CD4-positive, alpha-beta T cell (primary cell): ENCODE data around the gene ZNF467. TPM values are rescaled to one million over a fixed set of nuclear protein-coding genes. Genes with fewer than 3 reads are reported as not detected.

Experiments
- ATAC-seq: fragments of 200-7000 bp; cut with Tn5 transposase; one replicate; pipeline ENCODE4 v1.10.0; 2022; ENCODE audit warnings: mild to moderate bottlenecking; ENCODE audit not compliant: poor library complexity
- CTCF ChIA-PET: fragments of 350-600 bp; sonication (Branson Sonifier 250); formaldehyde crosslinking; loops from one replicate; lab custom pipeline; 2021; ENCODE audit warnings: antibody characterized with exemption, inconsistent platforms; lab: Charles Lee
- POLR2A ChIA-PET: fragments of 350-600 bp; sonication (Branson Sonifier 250); formaldehyde crosslinking; loops from one replicate; lab custom pipeline; 2021; ENCODE audit warnings: antibody characterized with exemption, inconsistent platforms; lab: Charles Lee
- DNase-seq, 14 experiments: peaks; one replicate each; pipeline ENCODE4 v3.0.0-alpha.2; 2013 to 2020; ENCODE audit warnings: mixed read lengths in 2 of 14
- H3K27ac ChIP-seq, 2 donors: one replicate each; pipeline versions ENCODE4 v1.5.1 to v1.7.0; 2013; ENCODE audit warnings: low read length in 2 of 2, low read depth in 1 of 2, mild to moderate bottlenecking in 1 of 2
- H3K27me3 ChIP-seq, 2 experiments: 1 replicate in 1 of 2; 2 replicates in 1 of 2; pipeline versions ENCODE4 v1.6.1 to v1.7.0; 2013; ENCODE audit warnings: low read length in 2 of 2, control low read depth in 1 of 2, mild to moderate bottlenecking in 1 of 2, moderate library complexity in 1 of 2; ENCODE audit not compliant: insufficient read depth in 2 of 2, control insufficient read depth in 1 of 2
- H3K36me3 ChIP-seq: one replicate; pipeline ENCODE4 v1.6.1; 2013; ENCODE audit warnings: low read length, control low read depth; ENCODE audit not compliant: insufficient read depth
- H3K4me1 ChIP-seq: one replicate; pipeline ENCODE4 v1.6.1; 2013; ENCODE audit warnings: low read length, control low read depth; ENCODE audit not compliant: insufficient read depth
- H3K4me3 ChIP-seq: one replicate; pipeline ENCODE4 v1.5.1; 2013; ENCODE audit warnings: mild to moderate bottlenecking, low read length, moderate library complexity
- H3K9me3 ChIP-seq, 2 experiments: 1 replicate in 1 of 2; 2 replicates in 1 of 2; pipeline versions ENCODE4 v1.6.1 to v1.7.0; 2013; ENCODE audit warnings: low read length in 2 of 2, mild to moderate bottlenecking in 2 of 2, control low read depth in 1 of 2, moderate library complexity in 1 of 2; ENCODE audit not compliant: control insufficient read depth in 1 of 2, insufficient read depth in 1 of 2
- H3K27ac Mint-ChIP-seq: one replicate; pipeline ENCODE4 v1.8.0; 2020; ENCODE audit warnings: mixed read lengths
- H3K27me3 Mint-ChIP-seq: one replicate; pipeline ENCODE4 v1.8.0; 2021; ENCODE audit warnings: mixed read lengths
- H3K36me3 Mint-ChIP-seq: one replicate; pipeline ENCODE4 v1.8.0; 2021; ENCODE audit warnings: low read depth, mixed read lengths
- H3K4me1 Mint-ChIP-seq: one replicate; pipeline ENCODE4 v1.8.0; 2021; ENCODE audit warnings: low read depth, mixed read lengths
- H3K4me3 Mint-ChIP-seq: one replicate; pipeline ENCODE4 v1.8.0; 2020; ENCODE audit warnings: mild to moderate bottlenecking, mixed read lengths
- H3K9me3 Mint-ChIP-seq: one replicate; pipeline ENCODE4 v1.8.0; 2020; ENCODE audit warnings: mixed read lengths
- intact Hi-C, 2 experiments: fragments of 100-400 bp; cut with DNase I in 1 of 2; cut with micrococcal nuclease in 1 of 2; formaldehyde crosslinking; loops; one replicate each; pipeline versions ENCODE4 v1.15.1 to v1.9.0; 2023 to 2025; cut with DNase I, micrococcal nuclease
- total RNA-seq, 174 experiments: library from RNA in 2 of 174; stranded (reverse) in 2 of 174; gene quantifications; one replicate each; pipeline ENCODE4 v1.2.3 and lab custom pipeline; 2021 to 2026
- TF ChIP-seq, protein P1 (sequence below): fragments of 200-600 bp; IDR thresholded peaks from one replicate; pipeline ENCODE4 v1.8.0; 2022; ENCODE audit warnings: antibody characterized with exemption, mild to moderate bottlenecking

Gene ZNF467
- total RNA-seq, 2 experiments from 2014 or later: 4.1 to 4.3 TPM

DNA sequence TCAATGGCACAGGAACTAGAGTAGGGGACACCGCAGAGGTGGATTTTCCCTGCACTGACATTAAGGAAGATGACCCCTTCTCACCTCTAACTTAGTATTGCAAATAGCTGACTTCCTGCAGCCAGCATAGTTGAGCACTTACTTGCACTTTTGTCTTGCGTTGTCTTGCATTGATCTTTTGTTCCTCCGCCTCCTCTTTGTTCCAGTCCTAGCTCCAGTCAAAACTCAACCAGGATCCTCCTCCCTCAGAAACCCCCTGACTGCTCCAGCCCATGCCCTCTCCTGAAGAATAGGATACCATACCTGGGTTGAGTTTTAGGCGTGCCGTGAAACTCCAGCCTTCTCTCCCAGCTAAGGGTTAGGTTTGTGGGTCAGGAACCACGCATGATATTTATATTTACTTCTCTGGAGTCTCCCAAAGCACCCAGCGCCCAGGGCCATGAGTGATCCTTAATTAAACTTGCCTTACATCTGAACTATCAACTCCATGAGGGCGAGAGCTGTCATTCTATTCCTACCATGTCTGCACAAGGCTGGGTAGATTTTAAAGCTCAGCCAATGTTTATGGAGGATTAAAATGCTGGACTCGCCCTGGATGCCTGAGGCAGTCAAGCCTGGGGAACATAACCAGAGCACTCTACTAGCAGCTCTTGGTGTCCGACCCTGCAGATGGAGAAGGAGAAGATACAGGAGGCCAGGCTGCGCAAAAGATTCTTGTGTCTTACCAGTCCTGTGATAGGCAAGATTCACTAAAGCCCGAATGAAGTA lies 14.1 kb downstream of the ZNF467 start:
- POLR2A ChIA-PET: no interaction called here
- ATAC-seq: no peak
- Mint-ChIP-seq H3K9me3 (no peaks in the 10 kb centered on the region), H3K27me3 (no peaks in the 10 kb centered on the region), H3K4me1 (no peaks in the 10 kb centered on the region), H3K36me3 (no peaks in the 10 kb centered on the region), H3K4me3 (no peak overlapping the region), H3K27ac (no peak overlapping the region)
- Histone ChIP-seq H3K36me3 (no peaks in the 10 kb centered on the region), H3K9me3 (no peaks in the 10 kb centered on the region), H3K4me3 (no peak overlapping the region), H3K27ac (no peak overlapping the region), H3K27me3 (no peaks in the 10 kb centered on the region), H3K4me1 (no peaks in the 10 kb centered on the region)
- TF ChIP-seq, protein P1, sequence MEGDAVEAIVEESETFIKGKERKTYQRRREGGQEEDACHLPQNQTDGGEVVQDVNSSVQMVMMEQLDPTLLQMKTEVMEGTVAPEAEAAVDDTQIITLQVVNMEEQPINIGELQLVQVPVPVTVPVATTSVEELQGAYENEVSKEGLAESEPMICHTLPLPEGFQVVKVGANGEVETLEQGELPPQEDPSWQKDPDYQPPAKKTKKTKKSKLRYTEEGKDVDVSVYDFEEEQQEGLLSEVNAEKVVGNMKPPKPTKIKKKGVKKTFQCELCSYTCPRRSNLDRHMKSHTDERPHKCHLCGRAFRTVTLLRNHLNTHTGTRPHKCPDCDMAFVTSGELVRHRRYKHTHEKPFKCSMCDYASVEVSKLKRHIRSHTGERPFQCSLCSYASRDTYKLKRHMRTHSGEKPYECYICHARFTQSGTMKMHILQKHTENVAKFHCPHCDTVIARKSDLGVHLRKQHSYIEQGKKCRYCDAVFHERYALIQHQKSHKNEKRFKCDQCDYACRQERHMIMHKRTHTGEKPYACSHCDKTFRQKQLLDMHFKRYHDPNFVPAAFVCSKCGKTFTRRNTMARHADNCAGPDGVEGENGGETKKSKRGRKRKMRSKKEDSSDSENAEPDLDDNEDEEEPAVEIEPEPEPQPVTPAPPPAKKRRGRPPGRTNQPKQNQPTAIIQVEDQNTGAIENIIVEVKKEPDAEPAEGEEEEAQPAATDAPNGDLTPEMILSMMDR: no peak
- no peak for DNase-seq
- CTCF ChIA-PET: interaction anchor here (1.4 kb wide), 1 partner anchor 17 kb away, joined by 3 read pairs; no protein-coding TSS in a partner anchor
- intact Hi-C loops: no loop called here

DNA sequence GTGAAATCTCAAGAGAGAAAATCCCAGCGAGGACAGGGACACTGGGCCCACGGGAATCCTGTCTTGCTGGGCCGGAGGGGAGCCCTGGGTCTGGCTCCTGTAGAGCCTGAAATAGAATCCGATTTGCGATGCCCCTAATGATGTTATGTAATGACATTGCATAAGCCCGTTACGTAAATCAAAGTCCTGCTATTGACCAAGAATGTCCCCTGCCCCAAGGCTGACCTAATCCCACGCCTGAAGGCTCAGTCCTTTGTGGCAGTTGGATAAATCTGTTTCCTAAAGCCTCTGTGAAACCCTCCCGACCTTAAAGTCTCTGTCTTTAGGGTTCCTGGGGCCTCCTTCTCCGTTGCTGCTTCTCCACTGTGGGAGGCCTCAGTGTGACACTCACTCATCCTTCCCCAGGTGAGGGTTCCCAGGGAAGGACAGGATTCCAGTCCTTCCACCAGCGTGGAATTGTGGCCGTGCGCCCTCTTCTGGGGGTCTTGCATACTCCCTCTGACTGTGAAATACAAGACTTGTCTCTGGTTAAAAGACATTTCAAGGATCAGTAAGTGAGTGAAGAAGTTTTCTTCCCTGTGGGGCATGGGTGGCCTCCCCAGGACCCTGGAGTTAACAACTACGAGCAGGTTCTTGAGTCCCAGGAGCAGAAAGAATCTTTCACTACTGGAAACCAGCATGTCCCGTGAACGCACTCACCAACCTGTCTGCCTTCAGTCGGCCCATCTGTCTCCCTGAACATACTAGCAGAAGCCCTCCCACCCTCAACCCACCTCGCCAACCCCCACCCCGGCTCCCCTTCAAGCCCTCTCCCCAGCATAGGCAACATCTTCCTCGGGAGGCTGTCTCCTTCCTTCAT lies 19.8 kb downstream of the ZNF467 start:
- Histone ChIP-seq H3K36me3 (no peaks in the 10 kb centered on the region), H3K27ac (no peak overlapping the region), H3K4me1 (no peaks in the 10 kb centered on the region), H3K4me3 (no peak overlapping the region), H3K27me3 (no peaks in the 10 kb centered on the region), H3K9me3 (peaks cover 0 to 4% of the 10 kb centered on the region in 2 experiments)
- no peaks in the 10 kb centered on the region for H3K27me3 Mint-ChIP-seq
- H3K9me3 Mint-ChIP-seq: no peaks in the 10 kb centered on the region
- H3K4me3 Mint-ChIP-seq: no peak overlapping the region
- intact Hi-C loops: no loop called here
- POLR2A ChIA-PET: no interaction called here
- CTCF ChIA-PET: interaction anchor here (0.6 kb wide), 1 partner anchor 245 kb away, joined by 3 read pairs; no protein-coding TSS in a partner anchor
- DNase-seq: no peak
- no peak for ATAC-seq
- TF ChIP-seq, protein P1: no peak
- no peaks in the 10 kb centered on the region for H3K4me1 Mint-ChIP-seq
- no peaks in the 10 kb centered on the region for H3K36me3 Mint-ChIP-seq
- H3K27ac Mint-ChIP-seq: no peak overlapping the region

DNA sequence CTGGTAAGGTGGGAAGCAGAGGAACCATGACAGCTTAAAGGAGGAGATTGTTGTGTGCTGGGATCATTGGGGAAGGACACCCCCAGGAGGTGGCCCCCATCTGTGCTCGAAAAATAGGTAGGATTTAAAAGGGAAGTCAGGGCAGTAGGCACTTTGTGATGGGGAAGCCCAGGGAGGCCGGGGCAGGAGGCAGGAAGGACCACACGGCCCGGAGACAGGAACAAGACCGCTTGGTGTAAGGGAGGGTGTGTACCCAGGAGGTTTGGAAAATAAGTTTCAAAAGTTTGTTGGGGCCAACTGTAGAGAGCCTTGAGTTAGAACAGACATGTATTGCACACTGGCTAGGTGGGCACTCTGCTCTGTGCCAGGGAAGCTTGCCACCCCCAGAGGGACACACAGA lies 20.7 kb downstream of the ZNF467 start:
- CTCF ChIA-PET: interaction anchor here (2.3 kb wide), 1 partner anchor 11 kb away, joined by 11 read pairs; no protein-coding TSS in a partner anchor

More for the DNA sequence above, 20.7 kb downstream of the ZNF467 start:
- Histone ChIP-seq H3K4me1 (no peaks in the 10 kb centered on the region), H3K4me3 (no peak overlapping the region), H3K27me3 (no peaks in the 10 kb centered on the region), H3K36me3 (no peaks in the 10 kb centered on the region), H3K9me3 (peaks cover 0 to 4% of the 10 kb centered on the region in 2 experiments), H3K27ac (no peak overlapping the region)
- TF ChIP-seq, protein P1: no peak
- ATAC-seq (no peak), DNase-seq (no peak)
- Mint-ChIP-seq H3K4me1 (no peaks in the 10 kb centered on the region), H3K36me3 (no peaks in the 10 kb centered on the region), H3K27ac (no peak overlapping the region), H3K27me3 (no peaks in the 10 kb centered on the region), H3K9me3 (no peaks in the 10 kb centered on the region), H3K4me3 (no peak overlapping the region)
- POLR2A ChIA-PET: no interaction called here
- intact Hi-C loops: no loop called here
